ENCODE data around the gene FSD1L.

DNA sequence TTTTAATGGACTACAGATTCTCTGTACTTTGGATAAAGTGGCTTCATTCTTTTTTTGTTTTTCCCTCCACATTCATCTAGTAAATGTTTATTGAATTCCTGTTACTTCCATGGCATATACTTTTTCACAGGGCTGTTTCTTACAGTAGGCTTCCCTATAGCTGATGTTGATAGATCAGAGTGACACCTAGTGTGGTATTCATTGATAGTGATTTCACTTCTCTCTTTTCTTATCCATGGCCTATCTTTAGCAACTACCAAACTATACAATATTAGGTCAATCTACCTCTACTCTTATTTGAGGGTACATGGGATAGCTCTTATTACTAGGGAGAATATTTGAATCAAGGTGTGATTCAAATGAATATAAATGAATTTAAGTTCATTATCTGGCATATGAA lies 35.8 kb downstream of the FSD1L start:
- TF ChIP-seq, protein P1, sequence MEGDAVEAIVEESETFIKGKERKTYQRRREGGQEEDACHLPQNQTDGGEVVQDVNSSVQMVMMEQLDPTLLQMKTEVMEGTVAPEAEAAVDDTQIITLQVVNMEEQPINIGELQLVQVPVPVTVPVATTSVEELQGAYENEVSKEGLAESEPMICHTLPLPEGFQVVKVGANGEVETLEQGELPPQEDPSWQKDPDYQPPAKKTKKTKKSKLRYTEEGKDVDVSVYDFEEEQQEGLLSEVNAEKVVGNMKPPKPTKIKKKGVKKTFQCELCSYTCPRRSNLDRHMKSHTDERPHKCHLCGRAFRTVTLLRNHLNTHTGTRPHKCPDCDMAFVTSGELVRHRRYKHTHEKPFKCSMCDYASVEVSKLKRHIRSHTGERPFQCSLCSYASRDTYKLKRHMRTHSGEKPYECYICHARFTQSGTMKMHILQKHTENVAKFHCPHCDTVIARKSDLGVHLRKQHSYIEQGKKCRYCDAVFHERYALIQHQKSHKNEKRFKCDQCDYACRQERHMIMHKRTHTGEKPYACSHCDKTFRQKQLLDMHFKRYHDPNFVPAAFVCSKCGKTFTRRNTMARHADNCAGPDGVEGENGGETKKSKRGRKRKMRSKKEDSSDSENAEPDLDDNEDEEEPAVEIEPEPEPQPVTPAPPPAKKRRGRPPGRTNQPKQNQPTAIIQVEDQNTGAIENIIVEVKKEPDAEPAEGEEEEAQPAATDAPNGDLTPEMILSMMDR (IDR thresholded peaks at IDR 0.05): no peak
- no peak for TF ChIP-seq POLR2AphosphoS5 (IDR thresholded peaks at IDR 0.05; ENCODE audit: low read depth, low read length)
- no peak for TF ChIP-seq SMC3 (IDR thresholded peaks at IDR 0.05; ENCODE audit: low read depth, low read length)
- TF ChIP-seq, protein P2, sequence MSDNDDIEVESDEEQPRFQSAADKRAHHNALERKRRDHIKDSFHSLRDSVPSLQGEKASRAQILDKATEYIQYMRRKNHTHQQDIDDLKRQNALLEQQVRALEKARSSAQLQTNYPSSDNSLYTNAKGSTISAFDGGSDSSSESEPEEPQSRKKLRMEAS (IDR thresholded peaks at IDR 0.05; ENCODE audit: low read depth): no peak
- TF ChIP-seq, protein P3, sequence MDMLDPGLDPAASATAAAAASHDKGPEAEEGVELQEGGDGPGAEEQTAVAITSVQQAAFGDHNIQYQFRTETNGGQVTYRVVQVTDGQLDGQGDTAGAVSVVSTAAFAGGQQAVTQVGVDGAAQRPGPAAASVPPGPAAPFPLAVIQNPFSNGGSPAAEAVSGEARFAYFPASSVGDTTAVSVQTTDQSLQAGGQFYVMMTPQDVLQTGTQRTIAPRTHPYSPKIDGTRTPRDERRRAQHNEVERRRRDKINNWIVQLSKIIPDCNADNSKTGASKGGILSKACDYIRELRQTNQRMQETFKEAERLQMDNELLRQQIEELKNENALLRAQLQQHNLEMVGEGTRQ (IDR thresholded peaks at IDR 0.05; ENCODE audit: borderline replicate concordance, low read depth, low read length): no peak
- TF ChIP-seq, protein P4, sequence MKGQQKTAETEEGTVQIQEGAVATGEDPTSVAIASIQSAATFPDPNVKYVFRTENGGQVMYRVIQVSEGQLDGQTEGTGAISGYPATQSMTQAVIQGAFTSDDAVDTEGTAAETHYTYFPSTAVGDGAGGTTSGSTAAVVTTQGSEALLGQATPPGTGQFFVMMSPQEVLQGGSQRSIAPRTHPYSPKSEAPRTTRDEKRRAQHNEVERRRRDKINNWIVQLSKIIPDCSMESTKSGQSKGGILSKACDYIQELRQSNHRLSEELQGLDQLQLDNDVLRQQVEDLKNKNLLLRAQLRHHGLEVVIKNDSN (IDR thresholded peaks at IDR 0.05; ENCODE audit: borderline replicate concordance, low read depth): no peak
- no peak for TF ChIP-seq NRF1 (IDR thresholded peaks at IDR 0.05; ENCODE audit: low read depth, low read length)
- no peak for TF ChIP-seq ELF1 (IDR thresholded peaks at IDR 0.05)

All from SK-N-SH (cell line).